Heart left ventricle (tissue), 13 donors: ENCODE data around the gene C3orf22.

Experiments
- POLR2A ChIP-seq, 2 donors: fragments of 450-650 bp; IDR thresholded peaks; one replicate each; pipeline ENCODE4 v1.6.1; 2017; ENCODE audit warnings: antibody characterized with exemption in 2 of 2, mild to moderate bottlenecking in 2 of 2, moderate library complexity in 2 of 2
- TF ChIP-seq, protein P1 (sequence below), 12 donors: fragments of 200-600 bp; sonication (generic) in 4 of 12; IDR thresholded peaks; one replicate each; pipeline versions ENCODE4 v1.5.0 to v1.8.0; 2018 to 2022; ENCODE audit warnings: antibody characterized with exemption in 12 of 12, mild to moderate bottlenecking in 5 of 12
- donor health status: ischemic (EF 13 %, LVEDD 7.1; RV severe dilation, severe dysfunction).
- donor health status: DM: no; HTN: yes; CAD: no.
- donor health status: DM: no; HTN: no; CAD: no.
- donor health status: ischemic (EF 25% LVEDD 6.9; RV normal size, moderate dysfunction).
- donor health status: ischemic (EF 25% LVEDD 5.7; RV mildly dilated, moderate dysfunction).
- donor health status: ischemic (EF 35%, LVEDD 5.7; RV mildly dilated, moderate dysfunction).
- donor health status: nonischemic (EF 11% LVEDD 7.7; RV severe dilation, severe dysfunction).
- donor health status: DM: yes; HTN: yes; CAD: no.
- donor health status: PGD.
- donor health status: ischemic (EF 29% LVEDD 5.4; RV normal size, mild dysfunction).
- donor health status: nonischemic (EF 23%, LVEDD 6.1; RV moderate dilation, normal function).

DNA sequence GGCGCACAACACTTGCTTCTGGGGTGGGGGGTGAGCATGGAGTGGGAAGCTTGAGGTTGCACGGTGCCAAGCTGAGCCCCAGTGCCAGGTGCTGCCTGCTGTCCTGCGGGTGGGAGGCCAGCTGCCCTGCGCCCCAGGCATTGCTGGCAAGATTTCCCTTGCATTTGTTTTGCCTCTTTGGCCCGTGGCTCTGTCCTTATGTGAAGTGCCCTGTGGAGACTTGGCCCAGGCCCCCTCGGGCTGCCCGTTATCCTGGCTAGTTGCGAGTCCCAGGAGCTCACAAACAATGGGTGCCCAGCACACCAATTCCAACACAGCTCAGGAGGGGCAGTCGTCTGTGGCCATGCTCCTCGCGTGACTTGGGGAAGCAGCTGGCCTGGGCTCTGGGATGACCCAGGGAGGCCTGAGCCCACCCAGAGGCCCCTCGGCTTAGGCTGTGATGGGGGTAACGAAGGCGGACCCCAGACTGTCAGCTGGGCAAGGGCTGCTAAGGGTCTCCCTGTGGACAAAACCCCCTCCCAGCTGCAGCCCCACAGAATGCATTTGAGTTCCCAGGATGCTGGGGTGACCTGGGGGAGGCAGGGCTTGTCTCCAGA, 5.9 kb downstream of the C3orf22 start:
- no peak for TF ChIP-seq POLR2A (IDR thresholded peaks at IDR 0.05)
- TF ChIP-seq, protein P1, sequence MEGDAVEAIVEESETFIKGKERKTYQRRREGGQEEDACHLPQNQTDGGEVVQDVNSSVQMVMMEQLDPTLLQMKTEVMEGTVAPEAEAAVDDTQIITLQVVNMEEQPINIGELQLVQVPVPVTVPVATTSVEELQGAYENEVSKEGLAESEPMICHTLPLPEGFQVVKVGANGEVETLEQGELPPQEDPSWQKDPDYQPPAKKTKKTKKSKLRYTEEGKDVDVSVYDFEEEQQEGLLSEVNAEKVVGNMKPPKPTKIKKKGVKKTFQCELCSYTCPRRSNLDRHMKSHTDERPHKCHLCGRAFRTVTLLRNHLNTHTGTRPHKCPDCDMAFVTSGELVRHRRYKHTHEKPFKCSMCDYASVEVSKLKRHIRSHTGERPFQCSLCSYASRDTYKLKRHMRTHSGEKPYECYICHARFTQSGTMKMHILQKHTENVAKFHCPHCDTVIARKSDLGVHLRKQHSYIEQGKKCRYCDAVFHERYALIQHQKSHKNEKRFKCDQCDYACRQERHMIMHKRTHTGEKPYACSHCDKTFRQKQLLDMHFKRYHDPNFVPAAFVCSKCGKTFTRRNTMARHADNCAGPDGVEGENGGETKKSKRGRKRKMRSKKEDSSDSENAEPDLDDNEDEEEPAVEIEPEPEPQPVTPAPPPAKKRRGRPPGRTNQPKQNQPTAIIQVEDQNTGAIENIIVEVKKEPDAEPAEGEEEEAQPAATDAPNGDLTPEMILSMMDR (IDR thresholded peaks at IDR 0.05) = no peak
